NB4 (cell line): ENCODE measurements around the gene METTL21C.

Source experiments
- CTCF ChIP-seq: IDR thresholded peaks from one replicate; pipeline ENCODE4 v1.5.1; 2012; ENCODE audit warnings: low read depth, low read length
- MAX ChIP-seq: IDR thresholded peaks from 2 replicates; pipeline ENCODE4 v1.6.1; 2011; ENCODE audit warnings: low read depth, low read length

GRCh38 chr13:102698649-102698980, 3.8 kb upstream of the METTL21C start:
- TF ChIP-seq CTCF (no peak), MAX (no peak)
